NCI-H446 (cell line): ENCODE results near the gene RACK1.
"Not testable (repeated sequence)": the region's sequence is repeated elsewhere in the genome, so short reads cannot be mapped to it uniquely, and the experiment has no call there.

ENCODE experiments used
- DNase-seq, 2 experiments: peaks; one replicate each; lab custom pipeline; 2025; lab: John Stamatoyannopoulos, UW

Gene RACK1

GRCh38 chr5:181243564-181244343 is at the start of gene RACK1:
TSS of gene RACK1 (minus strand) at chr5:181243906. CDS start at chr5:181243800, 106 bp downstream.
- no peak for DNase-seq

DNA sequence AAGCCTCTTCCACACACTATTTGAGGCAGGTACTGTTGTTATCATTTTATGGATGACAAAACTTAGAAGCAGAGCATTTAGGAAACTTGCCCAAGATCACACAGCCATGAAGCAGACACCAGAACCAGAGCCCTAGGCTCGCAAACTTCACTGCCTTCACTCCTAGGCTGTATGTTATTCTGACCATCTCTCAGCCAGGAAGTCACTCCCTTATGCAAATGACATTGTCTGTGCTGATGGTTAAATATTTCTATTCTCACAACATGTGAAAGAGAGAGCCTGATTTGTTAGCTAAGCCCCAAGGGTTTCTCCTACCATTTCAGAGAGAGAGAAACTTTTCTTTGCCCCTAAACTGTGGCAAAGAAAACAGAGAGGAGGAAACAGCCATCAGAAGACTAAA is 43.6 kb upstream of the RACK1 start:
- not testable (repeated sequence) for DNase-seq

DNA sequence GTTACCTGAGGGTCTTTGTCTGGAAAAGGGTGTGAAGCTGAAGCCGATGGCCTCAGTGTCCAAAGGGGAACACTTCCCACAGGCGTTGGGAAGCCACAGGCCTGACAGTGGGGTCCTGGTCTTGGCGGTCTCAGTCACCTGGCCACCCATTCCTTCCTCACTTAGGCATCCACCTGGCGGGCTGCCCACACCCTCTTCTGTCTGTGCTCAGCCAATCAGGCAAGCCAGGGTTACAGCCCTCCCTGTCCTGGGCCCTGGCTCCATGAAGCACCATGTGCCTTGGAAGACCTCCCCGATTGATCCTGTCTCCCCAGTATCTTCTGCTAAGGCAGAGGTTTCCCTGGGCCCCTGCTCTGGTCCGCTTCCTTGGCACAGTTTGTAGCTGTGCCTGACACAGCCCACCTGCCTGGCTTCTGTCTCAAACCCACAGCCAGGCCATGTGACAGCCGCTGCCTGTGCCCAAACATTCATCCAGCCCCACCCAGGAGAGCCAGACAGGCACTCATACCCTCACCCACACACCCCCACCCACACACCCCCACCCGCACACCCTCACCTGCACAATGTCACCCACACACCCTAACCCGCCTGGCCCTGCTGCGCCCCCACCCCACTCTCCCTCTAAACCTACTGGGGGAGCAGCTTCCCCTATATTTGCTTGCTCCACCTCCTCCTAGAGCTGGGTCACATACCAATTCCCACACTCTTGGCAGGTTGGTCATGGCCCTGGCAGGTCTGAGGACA is 42.4 kb upstream of the RACK1 start:
- DNase-seq, result not testable (repeated sequence)

DNA sequence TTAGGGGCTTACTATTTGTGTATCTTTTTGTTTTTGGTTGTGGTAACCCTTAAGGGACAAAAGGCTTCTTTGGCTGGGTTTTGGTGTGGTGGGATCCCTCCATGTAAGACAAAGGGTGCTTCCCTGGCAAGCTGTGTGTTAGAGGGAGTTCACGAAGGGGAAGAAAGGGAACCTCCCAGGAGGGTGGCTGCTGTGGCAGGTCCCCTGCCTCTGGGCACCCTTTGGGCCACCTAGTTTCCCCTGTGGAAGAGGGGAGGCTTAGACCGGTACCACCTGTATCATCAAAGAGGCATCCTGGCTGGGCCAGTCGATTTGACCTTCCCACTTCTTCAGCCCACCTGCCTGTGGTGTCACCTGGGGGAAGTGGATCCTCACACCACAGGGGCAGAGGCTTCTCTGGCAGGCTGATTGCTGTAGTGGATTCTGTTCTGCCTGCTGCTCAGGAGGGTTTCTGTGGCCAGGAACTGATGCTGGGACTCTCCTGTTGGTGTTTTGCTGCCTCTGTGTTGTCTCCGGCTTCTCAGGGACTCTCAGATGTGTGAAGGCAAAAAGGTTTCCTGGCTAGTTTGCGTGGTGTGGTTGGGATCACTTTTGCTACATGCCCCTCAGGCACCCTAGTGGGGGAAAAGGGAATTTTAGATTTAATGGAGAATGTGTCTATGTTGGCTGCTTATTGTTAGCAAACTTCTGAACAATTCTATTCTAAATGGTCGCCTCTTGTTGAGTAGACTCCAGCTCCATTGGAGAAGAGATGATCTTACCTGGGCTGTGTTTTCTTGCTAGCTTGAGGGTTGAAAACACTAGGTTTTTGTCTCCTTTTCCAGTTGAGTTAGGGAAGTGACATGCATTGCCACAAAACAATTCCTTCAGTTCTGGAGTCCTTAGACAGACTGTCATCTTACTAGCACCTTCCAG is 40.4 kb upstream of the RACK1 start:
- DNase-seq, result not testable (repeated sequence)

DNA sequence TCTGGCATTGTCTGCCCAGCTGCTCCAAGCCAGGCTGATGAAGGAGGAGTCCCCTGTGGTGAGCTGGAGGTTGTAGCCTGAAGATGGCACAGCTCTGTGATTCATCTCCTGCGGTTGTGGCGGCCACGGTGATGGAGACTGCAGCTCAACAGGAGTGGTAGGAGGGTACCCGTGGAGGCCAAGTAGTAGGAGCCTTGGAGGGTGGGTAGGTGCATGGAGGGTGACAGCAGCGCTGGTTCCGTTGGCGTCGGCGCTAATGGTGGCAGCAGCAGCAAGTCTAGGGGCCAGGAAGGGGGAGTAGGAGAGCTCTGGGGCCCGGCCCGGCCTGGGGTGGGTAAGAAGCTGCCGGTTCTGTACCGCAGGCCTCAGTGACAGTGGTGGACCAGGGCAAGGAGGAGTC is 39.6 kb upstream of the RACK1 start:
- DNase-seq, result no peak

- DNase-seq, result no peak
Measured at GRCh38 chr5:181282874-181283273, 39.2 kb upstream of the RACK1 start.

GRCh38 chr5:181282415-181282814 is 38.7 kb upstream of the RACK1 start:
- DNase-seq, result not testable (repeated sequence)

DNA sequence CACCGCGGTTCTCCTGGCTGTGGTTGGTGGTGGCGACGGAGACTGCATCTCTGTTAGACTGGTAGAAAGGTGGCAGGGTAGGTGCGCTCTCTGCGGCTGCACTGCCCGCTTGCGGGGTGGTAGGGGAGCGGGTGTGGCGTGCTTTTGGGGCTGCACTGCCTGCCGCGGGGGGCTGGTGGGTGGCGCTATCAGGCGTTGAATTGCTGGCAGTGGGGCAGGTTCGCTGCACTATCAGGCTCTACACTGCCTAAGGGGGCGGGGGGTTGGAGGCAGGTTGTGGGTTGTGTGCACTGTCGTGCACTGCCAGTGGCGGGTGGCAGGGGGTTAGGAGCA is 38.2 kb upstream of the RACK1 start:
- no peak for DNase-seq

- no peak for DNase-seq
Measured at GRCh38 chr5:181281077-181281983, 37.6 kb upstream of the RACK1 start.

DNA sequence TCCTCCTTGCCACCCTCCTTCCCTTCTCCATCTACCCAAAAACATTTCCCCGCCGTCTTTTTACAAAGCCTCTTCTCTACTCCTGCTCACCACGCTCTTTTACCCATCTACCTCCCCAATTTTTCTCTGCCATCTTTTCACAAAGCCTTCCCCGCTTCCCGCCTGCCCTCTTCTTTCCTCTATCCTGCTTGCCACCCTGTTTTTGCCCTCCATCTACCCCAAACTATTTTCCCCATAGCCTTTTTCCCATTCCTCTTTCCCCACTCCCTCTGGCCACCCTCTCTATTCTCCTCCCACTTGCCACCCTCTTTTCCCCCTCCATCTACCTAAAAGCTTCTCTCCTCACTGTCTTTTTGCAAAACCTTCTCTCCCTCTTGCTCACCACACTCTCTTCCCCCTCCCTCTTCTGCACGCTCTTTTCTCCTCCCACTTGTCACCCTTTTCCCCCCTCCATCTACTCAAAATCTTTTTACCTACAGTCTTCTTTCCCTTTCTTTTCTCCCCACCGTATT is 36.6 kb upstream of the RACK1 start:
- DNase-seq, result no peak

DNA sequence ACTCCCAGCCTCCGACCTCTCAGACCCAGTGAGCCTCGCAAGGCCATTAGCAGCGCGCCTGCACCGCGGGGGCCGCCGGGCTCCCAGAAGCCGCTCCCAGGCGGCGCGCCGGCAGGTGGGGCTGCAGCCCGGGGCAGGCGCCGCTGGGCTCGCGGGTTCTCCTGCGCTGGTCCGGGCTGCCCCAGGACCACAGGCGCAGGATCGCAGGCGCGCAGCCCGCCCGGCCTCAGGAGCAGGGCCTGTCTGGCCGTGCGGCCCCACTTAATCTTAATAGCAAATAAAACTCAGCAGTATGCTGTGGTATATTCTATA is 29.7 kb upstream of the RACK1 start:
- DNase-seq, result not testable (repeated sequence)

DNA sequence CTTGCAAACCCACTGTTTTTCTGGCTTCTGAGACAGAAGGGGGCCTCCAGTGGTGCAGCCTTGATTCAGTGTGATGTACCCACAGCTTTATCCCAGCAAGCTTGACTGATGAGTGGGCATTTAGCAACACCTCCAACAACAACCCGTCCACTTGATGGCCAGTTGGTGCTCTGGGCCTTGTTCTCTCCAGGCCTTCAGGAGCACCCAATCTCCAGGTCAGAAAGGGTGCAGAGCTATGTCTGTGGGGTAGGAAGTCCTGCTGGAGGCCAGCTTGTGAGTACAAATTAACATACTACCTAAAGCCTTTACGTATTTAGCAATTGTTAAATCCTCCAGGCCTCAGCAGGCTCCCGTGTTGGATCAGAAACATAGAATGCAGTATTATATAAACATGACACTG is 27.4 kb upstream of the RACK1 start:
- no peak for DNase-seq

DNA sequence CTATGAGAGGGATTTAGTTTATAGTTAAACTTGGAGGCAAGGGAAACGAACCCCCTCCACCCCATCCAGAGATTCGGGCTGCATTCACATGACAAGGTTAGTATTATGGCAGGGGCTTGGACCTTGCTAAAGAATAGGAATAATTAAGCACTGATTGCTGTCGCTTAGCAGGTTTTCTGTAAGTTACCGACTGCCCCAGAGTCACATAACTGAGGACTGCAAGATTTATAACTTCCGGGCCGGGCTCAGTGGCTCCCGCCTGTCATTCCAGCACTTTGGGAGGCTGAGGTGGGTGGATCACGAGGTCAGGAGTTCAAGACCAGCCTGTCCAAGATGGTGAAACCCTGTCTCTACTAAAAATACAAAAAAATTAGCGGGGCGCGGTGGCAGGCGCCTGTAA is 24.2 kb upstream of the RACK1 start:
- not testable (repeated sequence) for DNase-seq

DNA sequence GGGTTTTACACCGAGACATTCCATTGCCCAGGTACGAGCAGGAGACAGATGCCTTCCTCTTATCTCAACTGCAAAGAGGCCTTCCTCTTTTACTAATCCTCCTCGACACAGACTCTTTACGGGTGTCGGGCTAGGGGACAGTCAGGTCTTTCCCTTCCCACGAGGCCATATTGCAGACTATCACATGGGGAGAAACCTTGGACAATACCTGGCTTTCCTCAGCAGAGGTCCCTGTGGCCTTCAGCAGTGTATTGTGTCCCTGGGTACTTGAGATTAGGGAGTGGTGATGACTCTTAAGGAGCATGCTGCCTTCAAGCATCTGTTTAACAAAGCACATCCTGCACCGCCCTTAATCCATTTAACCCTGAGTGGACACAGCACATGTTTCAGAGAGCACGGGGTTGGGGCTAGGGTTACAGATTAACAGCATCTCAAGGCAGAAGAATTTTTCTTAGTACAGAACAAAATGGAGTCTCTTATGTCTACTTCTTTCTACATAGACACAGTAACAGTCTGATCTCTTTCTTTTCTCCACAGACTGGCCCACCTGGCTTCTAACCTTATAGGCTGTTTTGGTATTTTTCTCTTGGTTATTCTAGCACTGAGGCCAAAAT is 23.7 kb upstream of the RACK1 start:
- DNase-seq, result not testable (repeated sequence)

GRCh38 chr5:181265092-181265671 is 21.5 kb upstream of the RACK1 start:
- no peak for DNase-seq

DNA sequence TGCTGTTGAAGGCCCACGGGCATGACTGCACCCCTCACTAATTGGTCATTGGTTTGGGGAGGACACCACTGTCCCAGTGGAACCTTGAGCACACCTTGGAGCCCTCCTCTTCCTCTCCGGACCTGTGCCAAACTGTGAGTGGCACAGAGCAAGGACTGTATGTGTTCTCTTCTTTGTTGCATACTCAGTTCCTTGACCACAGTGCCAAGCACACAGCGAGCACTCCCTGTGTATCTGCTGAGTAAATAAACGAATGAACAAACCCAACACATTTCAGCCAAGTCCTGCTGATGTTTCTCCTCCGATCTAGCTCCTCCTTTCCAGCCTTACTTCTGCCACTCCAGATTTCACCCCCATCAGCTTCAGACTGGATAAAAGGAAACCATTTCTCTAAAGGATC is 19.9 kb upstream of the RACK1 start:
- DNase-seq, result no peak

- no peak for DNase-seq
Measured at GRCh38 chr5:181261320-181262049, 17.8 kb upstream of the RACK1 start.

GRCh38 chr5:181260720-181261319 is 17.1 kb upstream of the RACK1 start, which contains the start of gene TRIM52:
TSS of gene TRIM52 (minus strand) at chr5:181261143. CDS start at chr5:181260813, 330 bp downstream.
- no peak for DNase-seq
